Effector memory CD8-positive, alpha-beta T cell (primary cell): ENCODE results near the gene PTPRD.

ENCODE experiments used
- ATAC-seq: fragments of 150-1000 bp; cut with Tn5 transposase; replicated peaks from 2 replicates; pipeline ENCODE4 v1.10.0; 2021; ENCODE audit warnings: mild to moderate bottlenecking, moderate library complexity
- DNase-seq, 3 experiments: peaks; one replicate each; pipeline ENCODE4 v3.0.0; 2021
- H3K27ac Mint-ChIP-seq, 2 donors: one replicate each; pipeline ENCODE4 v1.8.0; 2022; ENCODE audit warnings: mild to moderate bottlenecking in 2 of 2, mixed read lengths in 2 of 2, moderate library complexity in 2 of 2
- H3K27me3 Mint-ChIP-seq, 2 donors: one replicate each; pipeline ENCODE4 v1.8.0; 2022; ENCODE audit warnings: mixed read lengths in 2 of 2
- H3K36me3 Mint-ChIP-seq: one replicate; pipeline ENCODE4 v1.8.0; 2022; ENCODE audit warnings: mild to moderate bottlenecking, moderate library complexity, mixed read lengths; ENCODE audit not compliant: insufficient read depth
- H3K4me1 Mint-ChIP-seq, 2 donors: one replicate each; pipeline ENCODE4 v1.8.0; 2022; ENCODE audit warnings: low read depth in 2 of 2, mixed read lengths in 2 of 2
- H3K4me3 Mint-ChIP-seq, 2 donors: one replicate each; pipeline ENCODE4 v1.8.0; 2022; ENCODE audit warnings: mild to moderate bottlenecking in 2 of 2, mixed read lengths in 2 of 2, moderate library complexity in 2 of 2
- H3K9me3 Mint-ChIP-seq, 2 donors: one replicate each; pipeline ENCODE4 v1.8.0; 2022; ENCODE audit warnings: mixed read lengths in 2 of 2

Gene PTPRD

DNA sequence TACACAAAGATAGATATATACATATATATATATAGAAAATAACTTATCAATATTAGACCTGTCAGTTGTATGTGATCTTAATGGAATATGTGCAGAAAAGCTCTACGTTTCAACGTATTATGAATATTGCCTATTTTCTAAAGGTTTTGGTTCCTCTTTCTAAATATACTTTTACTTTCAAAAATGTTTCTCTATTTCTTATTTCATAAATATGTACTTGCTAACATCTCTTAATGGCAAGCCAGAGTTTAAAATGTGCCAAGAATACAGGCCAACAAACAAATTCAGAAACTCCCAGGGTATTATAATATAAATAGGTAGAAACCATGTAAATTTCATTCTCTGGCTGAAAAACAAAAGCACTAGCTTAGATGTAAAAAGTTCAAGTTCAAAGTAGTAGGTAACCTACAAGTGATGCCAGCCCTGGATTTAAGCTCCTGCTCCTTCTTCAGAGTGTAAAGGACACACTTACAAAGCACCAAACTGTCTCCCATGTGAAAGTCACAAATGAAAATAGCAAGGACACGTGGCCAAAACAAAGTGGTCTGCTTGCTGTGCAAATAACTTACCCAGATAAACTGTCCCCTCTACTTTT, 2128.1 kb downstream of the PTPRD start:
- no peak overlapping the region for H3K4me3 Mint-ChIP-seq
- H3K36me3 Mint-ChIP-seq, result no peaks in the 10 kb centered on the region
- DNase-seq, result no peak
- no peak for ATAC-seq
- H3K4me1 Mint-ChIP-seq, result peaks cover 0 to 2% of the 10 kb centered on the region in 2 donors
- no peaks in the 10 kb centered on the region for H3K9me3 Mint-ChIP-seq
- H3K27me3 Mint-ChIP-seq, result no peaks in the 10 kb centered on the region
- no peak overlapping the region for H3K27ac Mint-ChIP-seq

DNA sequence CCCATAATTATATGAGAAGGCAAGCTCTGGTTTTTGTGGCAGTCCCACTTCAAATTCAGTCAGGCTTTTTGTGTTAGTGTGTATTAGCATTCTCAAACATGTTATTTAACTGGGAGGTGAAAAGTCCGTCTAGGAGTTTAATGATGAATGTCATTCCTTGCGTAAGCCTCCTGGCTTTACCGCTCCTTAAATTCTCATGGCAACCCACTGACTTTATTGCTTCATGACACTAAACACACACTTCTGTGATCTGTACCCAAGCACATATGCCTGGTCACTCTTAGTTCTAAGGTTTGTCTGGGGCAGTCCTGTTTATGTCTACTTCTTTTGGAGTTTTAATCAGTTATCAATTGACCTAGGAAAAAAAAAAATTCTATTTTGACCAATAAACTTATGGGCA, 2135.4 kb downstream of the PTPRD start:
- DNase-seq (no peak), ATAC-seq (no peak)
- Mint-ChIP-seq H3K36me3 (no peaks in the 10 kb centered on the region), H3K4me1 (no peaks in the 10 kb centered on the region), H3K27me3 (no peaks in the 10 kb centered on the region), H3K27ac (no peak overlapping the region), H3K9me3 (no peaks in the 10 kb centered on the region), H3K4me3 (no peak overlapping the region)

DNA sequence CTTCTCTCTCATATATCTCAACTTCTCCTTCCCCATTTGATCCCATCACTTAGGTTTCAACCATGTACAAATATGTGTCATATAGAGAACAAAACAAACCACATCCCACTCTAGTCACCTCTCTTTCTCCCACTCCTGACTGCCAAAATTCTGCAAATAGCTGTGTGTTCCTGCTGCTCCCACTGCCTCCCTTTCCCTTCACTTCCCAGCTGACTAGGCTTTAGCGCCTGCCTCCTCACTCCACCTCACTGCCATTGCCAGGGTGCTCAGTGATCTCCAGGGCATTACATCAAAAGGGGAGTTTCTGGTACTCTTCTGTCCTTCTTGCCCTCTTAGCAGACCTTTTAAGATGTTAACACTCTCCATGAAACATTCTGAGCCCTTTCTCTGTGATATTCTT, 2137.9 kb downstream of the PTPRD start:
- DNase-seq, result no peak
- Mint-ChIP-seq H3K27me3 (no peaks in the 10 kb centered on the region), H3K4me1 (no peaks in the 10 kb centered on the region), H3K4me3 (no peak overlapping the region), H3K9me3 (no peaks in the 10 kb centered on the region), H3K36me3 (no peaks in the 10 kb centered on the region), H3K27ac (no peak overlapping the region)
- no peak for ATAC-seq

DNA sequence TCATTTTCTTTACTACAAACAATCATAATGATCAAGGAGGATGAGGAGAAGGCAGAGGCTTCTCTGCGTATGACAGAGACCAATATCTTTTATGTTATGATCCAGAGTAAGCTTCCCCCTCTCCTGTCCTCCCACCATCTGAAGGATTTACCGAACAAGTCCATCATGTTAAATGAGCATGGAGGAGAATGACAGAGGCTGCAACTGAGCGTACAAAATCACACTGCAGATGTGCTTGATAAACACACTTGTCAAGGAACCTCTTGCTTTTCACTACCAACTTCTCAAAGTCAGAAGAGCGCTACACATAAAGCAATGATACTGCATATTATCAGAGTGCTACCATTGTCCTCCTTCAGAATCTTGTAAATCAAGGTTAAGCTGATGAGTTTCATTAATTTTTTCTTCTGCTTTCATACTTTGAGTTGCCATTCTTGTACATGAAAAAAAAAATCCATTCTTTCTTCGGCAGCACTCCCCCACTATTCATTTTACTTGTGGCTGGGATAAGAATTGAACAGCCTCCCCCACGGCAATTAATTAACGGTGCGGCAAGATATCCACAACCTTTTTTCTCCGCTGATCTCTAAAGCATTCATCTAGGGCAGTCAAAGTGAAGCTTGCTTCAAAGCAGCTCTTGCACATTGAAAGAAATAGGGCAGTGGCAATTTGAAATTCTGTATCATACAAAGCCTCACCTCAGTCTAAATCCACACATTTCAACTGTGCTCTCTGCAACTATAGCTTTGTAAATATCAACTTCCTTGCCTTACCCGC, 2139.4 kb downstream of the PTPRD start:
- Mint-ChIP-seq H3K27me3 (no peaks in the 10 kb centered on the region), H3K27ac (no peak overlapping the region), H3K4me3 (no peak overlapping the region), H3K36me3 (no peaks in the 10 kb centered on the region), H3K9me3 (no peaks in the 10 kb centered on the region), H3K4me1 (no peaks in the 10 kb centered on the region)
- ATAC-seq (no peak), DNase-seq (no peak)

DNA sequence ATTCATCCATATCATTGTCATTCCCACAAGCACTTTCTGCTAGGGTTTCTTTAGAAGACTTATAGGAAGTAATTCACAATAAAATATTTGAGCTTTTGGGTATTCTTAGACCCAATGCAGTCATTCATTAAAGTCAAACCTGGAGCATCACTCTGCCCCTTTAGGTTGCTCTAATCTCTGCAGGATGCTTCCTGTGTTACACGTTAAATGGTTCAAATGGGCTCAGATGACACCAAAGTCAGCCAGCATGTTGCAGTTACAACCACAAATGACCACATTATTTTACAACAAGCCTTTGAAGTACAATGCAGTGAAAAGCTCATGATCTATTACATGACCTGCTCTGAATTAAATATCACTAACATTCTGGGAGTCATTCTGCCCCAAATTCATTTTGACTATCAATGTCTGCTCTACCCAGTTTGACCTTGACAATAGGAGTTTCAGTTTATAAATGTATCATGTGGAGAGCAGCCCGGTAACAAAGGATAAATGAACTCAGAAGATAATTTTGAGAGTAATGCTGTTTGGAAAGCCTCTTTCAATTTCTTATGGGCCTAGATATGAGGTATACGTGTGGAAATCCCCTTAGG, 2144.7 kb downstream of the PTPRD start:
- Mint-ChIP-seq H3K27me3 (no peaks in the 10 kb centered on the region), H3K36me3 (no peaks in the 10 kb centered on the region), H3K4me1 (no peaks in the 10 kb centered on the region), H3K27ac (no peak overlapping the region), H3K9me3 (no peaks in the 10 kb centered on the region), H3K4me3 (no peak overlapping the region)
- ATAC-seq (peak; percentile 36), DNase-seq (no peak)

DNA sequence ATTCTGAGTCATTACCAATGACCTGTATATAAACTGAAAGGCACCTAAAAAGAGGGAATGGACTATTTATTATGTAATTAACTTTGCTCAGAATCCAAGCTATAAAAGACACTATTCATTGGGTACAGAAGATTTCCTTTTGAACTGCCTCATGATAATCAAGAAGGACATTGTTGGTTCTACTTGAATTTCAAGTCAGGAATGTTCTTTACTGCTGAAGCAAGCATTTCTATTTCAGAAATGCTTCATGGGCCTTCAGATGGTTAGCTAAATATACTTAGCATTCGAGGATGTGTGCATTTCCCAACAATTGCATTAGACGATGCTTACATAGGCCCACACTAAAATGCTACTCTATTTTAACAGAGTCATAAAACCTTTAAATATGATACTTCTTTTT, 2155.0 kb downstream of the PTPRD start:
- no peaks in the 10 kb centered on the region for H3K9me3 Mint-ChIP-seq
- H3K27me3 Mint-ChIP-seq, result no peaks in the 10 kb centered on the region
- ATAC-seq (no peak), DNase-seq (no peak)
- H3K27ac Mint-ChIP-seq, result no peak overlapping the region
- no peaks in the 10 kb centered on the region for H3K4me1 Mint-ChIP-seq
- no peaks in the 10 kb centered on the region for H3K36me3 Mint-ChIP-seq
- no peak overlapping the region for H3K4me3 Mint-ChIP-seq

DNA sequence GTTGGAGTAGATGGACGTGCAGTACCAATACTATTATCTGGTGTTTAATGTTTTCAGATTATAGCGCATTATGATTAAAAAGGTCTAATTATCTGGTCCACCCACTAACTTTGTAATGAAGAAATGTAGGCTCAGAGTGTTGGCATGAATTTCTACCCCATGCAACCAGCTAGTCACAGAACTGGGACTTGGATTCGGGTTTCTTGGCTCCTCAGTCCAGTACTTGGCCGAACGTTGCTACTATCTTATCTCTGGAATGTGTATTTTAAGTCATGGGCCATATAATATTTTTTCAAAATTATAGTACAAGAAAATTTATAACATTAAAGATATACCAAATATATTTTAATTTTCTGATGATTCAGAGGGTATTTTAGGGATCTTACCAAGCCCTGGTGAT, 2155.7 kb downstream of the PTPRD start:
- no peaks in the 10 kb centered on the region for H3K4me1 Mint-ChIP-seq
- no peaks in the 10 kb centered on the region for H3K27me3 Mint-ChIP-seq
- no peaks in the 10 kb centered on the region for H3K36me3 Mint-ChIP-seq
- no peak overlapping the region for H3K27ac Mint-ChIP-seq
- no peak overlapping the region for H3K4me3 Mint-ChIP-seq
- no peak for DNase-seq
- H3K9me3 Mint-ChIP-seq, result no peaks in the 10 kb centered on the region
- no peak for ATAC-seq

DNA sequence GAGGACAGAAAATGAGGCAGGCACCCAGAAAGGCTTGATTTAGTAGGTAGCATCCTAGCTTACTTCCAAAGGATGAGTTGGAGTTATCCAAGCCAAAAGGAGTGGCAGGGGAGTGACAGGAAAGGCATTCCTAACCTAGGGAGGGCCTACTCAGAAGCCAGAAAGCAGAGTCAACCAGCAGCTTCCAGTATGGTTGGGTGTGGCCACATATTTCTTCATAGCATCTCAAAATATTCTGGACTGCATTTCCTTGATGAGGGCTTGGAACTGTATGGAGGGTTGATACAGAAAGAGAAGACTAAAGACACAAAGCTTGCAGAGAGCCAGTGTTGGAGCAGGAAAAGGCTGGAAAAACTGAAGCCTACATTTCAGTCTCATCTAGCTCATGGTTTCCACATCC, 2156.5 kb downstream of the PTPRD start:
- no peak for DNase-seq
- no peaks in the 10 kb centered on the region for H3K27me3 Mint-ChIP-seq
- no peak overlapping the region for H3K4me3 Mint-ChIP-seq

DNA sequence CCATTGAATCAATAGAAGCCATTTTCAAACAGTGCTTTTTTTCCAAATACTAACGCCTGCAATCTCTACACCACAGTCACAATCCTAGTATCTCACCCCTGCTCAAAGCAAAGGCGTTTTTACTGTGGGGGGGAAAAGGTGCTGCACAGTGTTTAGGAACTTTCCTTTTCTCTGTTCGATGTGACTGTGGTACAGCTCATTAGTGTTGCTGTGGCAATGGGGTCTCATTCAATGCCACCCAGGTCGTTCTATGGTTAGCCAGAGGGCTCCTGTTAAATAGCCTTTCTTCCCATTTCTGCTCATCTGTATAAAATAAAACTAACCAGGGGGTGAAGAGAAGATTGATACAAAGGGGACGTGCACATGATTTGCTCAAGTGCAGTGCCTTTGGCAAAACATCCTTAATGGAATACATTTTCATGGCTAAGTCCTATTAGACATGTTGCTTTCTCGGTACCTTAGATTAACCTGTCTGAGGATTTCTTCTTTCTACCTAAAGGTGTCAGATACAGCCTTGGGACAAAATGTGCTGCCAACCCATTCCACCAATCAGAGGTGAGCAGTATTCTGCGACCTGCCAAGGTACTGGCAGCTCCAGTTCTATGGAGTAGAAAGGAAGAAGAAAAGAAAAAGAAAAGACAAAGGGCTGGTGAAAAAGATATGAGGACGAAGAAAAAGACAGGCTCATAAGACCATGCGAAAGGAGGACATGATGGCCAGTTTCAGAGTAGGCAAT, 2161.8 kb downstream of the PTPRD start:
- no peak for DNase-seq
- no peak for ATAC-seq
- Mint-ChIP-seq H3K4me3 (no peak overlapping the region), H3K27ac (no peak overlapping the region), H3K27me3 (no peaks in the 10 kb centered on the region), H3K4me1 (no peaks in the 10 kb centered on the region), H3K36me3 (no peaks in the 10 kb centered on the region), H3K9me3 (no peaks in the 10 kb centered on the region)

More for the DNA sequence above, 2156.5 kb downstream of the PTPRD start:
- no peaks in the 10 kb centered on the region for H3K4me1 Mint-ChIP-seq
- no peak for ATAC-seq
- no peak overlapping the region for H3K27ac Mint-ChIP-seq
- no peaks in the 10 kb centered on the region for H3K9me3 Mint-ChIP-seq
- H3K36me3 Mint-ChIP-seq, result no peaks in the 10 kb centered on the region

DNA sequence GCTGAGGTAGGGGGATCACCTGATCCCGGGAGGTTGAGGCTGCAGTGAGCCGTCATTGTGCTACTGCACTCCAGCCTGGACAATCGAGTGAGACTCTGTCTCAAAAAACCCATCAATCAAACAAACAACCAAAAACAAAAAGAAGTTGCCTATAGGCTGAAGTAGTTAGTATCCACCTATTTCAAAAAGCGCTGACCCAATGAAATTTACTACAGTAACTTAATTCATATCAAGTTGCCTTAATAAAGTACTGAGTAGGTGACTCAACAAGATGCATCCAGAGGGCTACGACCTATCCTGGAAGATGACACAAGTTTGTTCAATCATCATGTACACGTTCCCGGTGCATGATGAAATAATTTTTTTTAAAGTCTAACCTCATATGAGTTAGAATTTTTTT, 2164.6 kb downstream of the PTPRD start:
- Mint-ChIP-seq H3K4me1 (no peaks in the 10 kb centered on the region), H3K27me3 (no peaks in the 10 kb centered on the region), H3K9me3 (no peaks in the 10 kb centered on the region), H3K27ac (no peak overlapping the region), H3K4me3 (no peak overlapping the region), H3K36me3 (no peaks in the 10 kb centered on the region)
- ATAC-seq, result no peak
- no peak for DNase-seq

DNA sequence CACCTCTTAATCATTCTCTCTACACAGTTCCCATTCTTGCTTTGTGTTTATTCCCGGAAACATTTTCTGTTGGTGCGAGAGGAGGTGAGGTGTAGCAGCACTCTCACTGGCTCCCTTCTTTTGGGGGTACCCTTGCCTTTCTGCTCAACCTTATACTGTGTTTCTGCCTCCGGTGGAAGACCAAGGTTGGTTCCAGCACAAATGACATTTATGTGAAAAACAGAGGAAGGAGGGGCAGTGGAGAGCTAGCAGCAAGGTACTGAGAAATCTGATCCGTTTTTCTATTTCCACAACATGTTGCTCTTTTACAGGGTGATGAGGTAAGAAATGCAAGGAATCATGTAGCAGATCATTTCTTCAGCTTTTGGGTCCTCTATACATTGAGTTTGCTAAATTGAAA, 2165.2 kb downstream of the PTPRD start:
- no peak for DNase-seq
- H3K4me1 Mint-ChIP-seq, result no peaks in the 10 kb centered on the region
- no peaks in the 10 kb centered on the region for H3K27me3 Mint-ChIP-seq
- no peak overlapping the region for H3K27ac Mint-ChIP-seq
- no peaks in the 10 kb centered on the region for H3K9me3 Mint-ChIP-seq
- no peak overlapping the region for H3K4me3 Mint-ChIP-seq
- no peak for ATAC-seq
- no peaks in the 10 kb centered on the region for H3K36me3 Mint-ChIP-seq

DNA sequence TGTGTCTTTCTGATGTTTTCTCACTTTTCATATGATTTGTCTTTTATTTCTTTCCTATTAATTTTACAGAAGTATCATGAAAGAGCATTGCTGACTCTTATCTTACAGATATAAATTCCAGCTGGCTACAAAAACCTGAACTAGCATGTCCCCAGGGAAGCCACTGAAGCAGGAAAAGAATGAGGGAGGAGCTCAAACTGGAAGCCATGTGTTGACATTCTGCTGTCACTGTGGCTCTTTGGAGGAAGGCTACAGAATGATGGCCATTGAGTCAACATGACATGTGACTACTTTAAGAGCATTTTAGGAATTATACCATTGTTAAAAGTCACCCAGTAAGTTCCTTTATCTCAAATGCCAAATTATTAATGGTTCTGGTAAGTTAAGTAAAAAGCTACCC, 2174.9 kb downstream of the PTPRD start:
- H3K4me3 Mint-ChIP-seq, result no peak overlapping the region
- ATAC-seq (no peak), DNase-seq (no peak)
- no peaks in the 10 kb centered on the region for H3K4me1 Mint-ChIP-seq
- no peaks in the 10 kb centered on the region for H3K27me3 Mint-ChIP-seq
- no peak overlapping the region for H3K27ac Mint-ChIP-seq
- no peaks in the 10 kb centered on the region for H3K36me3 Mint-ChIP-seq
- peaks cover 0 to 7% of the 10 kb centered on the region in 2 donors for H3K9me3 Mint-ChIP-seq

DNA sequence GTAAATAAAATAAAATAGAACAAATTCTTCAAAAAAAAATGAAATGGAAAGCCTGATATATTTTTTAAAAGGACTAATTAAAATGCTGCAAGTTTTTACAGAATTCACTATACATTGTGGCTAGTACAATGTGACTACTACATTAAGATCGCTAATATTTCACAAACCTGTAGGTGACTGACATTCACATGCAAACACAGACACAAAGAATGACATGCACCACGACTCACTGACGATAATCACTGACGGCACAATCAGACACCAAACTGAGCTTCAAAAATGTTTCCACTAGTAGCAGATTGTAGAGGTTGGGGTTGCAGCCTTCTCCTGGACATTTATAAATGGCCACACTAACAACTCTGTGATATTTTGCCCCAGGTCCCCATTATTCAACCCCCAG, 2175.5 kb downstream of the PTPRD start:
- Mint-ChIP-seq H3K4me1 (peaks cover 0 to 2% of the 10 kb centered on the region in 2 donors), H3K9me3 (peaks cover 0 to 7% of the 10 kb centered on the region in 2 donors)

DNA sequence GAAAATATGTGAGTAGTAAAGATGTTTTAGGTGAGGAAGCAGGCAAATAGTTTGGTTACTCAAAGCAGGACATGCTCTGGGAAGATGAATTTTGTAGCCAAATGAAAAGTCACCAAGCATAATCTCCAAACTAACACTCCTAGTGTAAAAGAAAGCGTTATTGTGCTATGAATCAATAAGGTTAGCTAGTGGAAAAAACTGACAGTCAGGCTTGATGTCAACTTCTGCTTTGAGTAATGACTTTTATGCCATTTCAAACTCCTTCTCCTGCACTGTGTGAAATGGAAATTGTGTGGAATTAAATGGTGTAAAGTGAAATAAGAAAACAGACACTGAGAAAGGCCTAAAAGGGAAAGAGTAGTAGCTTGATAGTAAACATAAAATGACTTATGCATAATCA, 2176.0 kb downstream of the PTPRD start:
- no peak overlapping the region for H3K4me3 Mint-ChIP-seq

More for the DNA sequence above, 2175.5 kb downstream of the PTPRD start:
- Mint-ChIP-seq H3K27ac (no peak overlapping the region), H3K36me3 (no peaks in the 10 kb centered on the region), H3K27me3 (no peaks in the 10 kb centered on the region), H3K4me3 (no peak overlapping the region)
- no peak for DNase-seq
- no peak for ATAC-seq

More for the DNA sequence above, 2176.0 kb downstream of the PTPRD start:
- Mint-ChIP-seq H3K27me3 (no peaks in the 10 kb centered on the region), H3K4me1 (peaks cover 0 to 2% of the 10 kb centered on the region in 2 donors), H3K36me3 (no peaks in the 10 kb centered on the region), H3K9me3 (peaks cover 0 to 7% of the 10 kb centered on the region in 2 donors), H3K27ac (no peak overlapping the region)
- no peak for DNase-seq
- ATAC-seq, result no peak
